Activated B cell treated with CpG ODN at 0.5 μM for 24 hours (primary cell): Measurements from ENCODE around the gene SRPX. TPM values are rescaled to one million over a fixed set of nuclear protein-coding genes. Genes with fewer than 3 reads are reported as not detected.

Source experiments
- ATAC-seq: fragments of 200-7000 bp; cut with Tn5 transposase; one replicate; pipeline ENCODE4 v1.10.0; 2021; ENCODE audit warnings: low read depth, mild to moderate bottlenecking, moderate library complexity
- CTCF ChIA-PET: fragments of 350-600 bp; sonication (Branson Sonifier 250); formaldehyde crosslinking; loops from one replicate; lab custom pipeline; 2021; ENCODE audit warnings: antibody characterized with exemption; lab: Charles Lee
- POLR2A ChIA-PET: fragments of 350-600 bp; sonication (Branson Sonifier 250); formaldehyde crosslinking; loops from one replicate; lab custom pipeline; 2021; ENCODE audit warnings: antibody characterized with exemption; lab: Charles Lee
- DNase-seq: peaks from one replicate; pipeline ENCODE4 v3.0.0; 2022
- H3K27ac Mint-ChIP-seq: one replicate; pipeline ENCODE4 v1.8.0; 2020; ENCODE audit warnings: mixed read lengths
- H3K27me3 Mint-ChIP-seq: one replicate; pipeline ENCODE4 v1.8.0; 2021; ENCODE audit warnings: mixed read lengths
- H3K36me3 Mint-ChIP-seq: one replicate; pipeline ENCODE4 v1.8.0; 2021; ENCODE audit warnings: low read depth, mixed read lengths
- H3K4me1 Mint-ChIP-seq: one replicate; pipeline ENCODE4 v1.8.0; 2021; ENCODE audit warnings: mixed read lengths
- H3K4me3 Mint-ChIP-seq: one replicate; pipeline ENCODE4 v1.8.0; 2020; ENCODE audit warnings: mild to moderate bottlenecking, mixed read lengths
- H3K9me3 Mint-ChIP-seq: one replicate; pipeline ENCODE4 v1.8.0; 2020; ENCODE audit warnings: mixed read lengths
- intact Hi-C: fragments of 100-400 bp; cut with micrococcal nuclease; formaldehyde crosslinking; loops from one replicate; pipeline ENCODE4 v1.15.1; 2024
- total RNA-seq: library from RNA; stranded (reverse); gene quantifications from 2 replicates; pipeline ENCODE4 v1.2.3, GENCODE V29; 2022
- TF ChIP-seq, protein P1 (sequence below): fragments of 200-600 bp; IDR thresholded peaks from one replicate; pipeline ENCODE4 v1.8.0; 2022; ENCODE audit warnings: antibody characterized with exemption, mild to moderate bottlenecking

Gene SRPX
- total RNA-seq, 1 donor from 2014 or later = not detected

DNA sequence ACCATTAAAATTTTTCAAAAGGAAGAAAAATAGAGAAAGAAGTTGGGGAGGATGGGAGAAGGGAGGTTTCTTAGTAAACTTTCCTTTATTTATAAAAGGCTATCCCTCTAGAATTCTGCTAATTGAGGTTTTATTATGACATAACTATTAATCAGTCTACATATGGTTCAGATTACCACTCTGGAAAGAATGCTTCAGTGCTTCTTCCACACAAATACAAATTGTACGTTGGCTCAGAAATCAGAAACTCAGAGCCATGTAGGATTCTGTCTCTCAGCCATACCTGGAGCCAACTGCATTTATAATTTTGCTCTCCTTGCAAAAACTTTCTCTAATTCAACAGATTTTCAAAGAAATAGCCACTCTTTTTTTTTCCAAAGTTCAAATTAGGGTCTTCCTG is 37.1 kb downstream of the SRPX start:
- DNase-seq (no peak), ATAC-seq (no peak)
- Mint-ChIP-seq H3K4me1 (no peaks in the 10 kb centered on the region), H3K27ac (no peak overlapping the region), H3K36me3 (no peaks in the 10 kb centered on the region), H3K9me3 (no peaks in the 10 kb centered on the region), H3K4me3 (no peak overlapping the region), H3K27me3 (peaks cover 4% of the 10 kb centered on the region)
- ChIA-PET POLR2A (no interaction called here), CTCF (no interaction called here)
- intact Hi-C loops = no loop called here
- TF ChIP-seq, protein P1, sequence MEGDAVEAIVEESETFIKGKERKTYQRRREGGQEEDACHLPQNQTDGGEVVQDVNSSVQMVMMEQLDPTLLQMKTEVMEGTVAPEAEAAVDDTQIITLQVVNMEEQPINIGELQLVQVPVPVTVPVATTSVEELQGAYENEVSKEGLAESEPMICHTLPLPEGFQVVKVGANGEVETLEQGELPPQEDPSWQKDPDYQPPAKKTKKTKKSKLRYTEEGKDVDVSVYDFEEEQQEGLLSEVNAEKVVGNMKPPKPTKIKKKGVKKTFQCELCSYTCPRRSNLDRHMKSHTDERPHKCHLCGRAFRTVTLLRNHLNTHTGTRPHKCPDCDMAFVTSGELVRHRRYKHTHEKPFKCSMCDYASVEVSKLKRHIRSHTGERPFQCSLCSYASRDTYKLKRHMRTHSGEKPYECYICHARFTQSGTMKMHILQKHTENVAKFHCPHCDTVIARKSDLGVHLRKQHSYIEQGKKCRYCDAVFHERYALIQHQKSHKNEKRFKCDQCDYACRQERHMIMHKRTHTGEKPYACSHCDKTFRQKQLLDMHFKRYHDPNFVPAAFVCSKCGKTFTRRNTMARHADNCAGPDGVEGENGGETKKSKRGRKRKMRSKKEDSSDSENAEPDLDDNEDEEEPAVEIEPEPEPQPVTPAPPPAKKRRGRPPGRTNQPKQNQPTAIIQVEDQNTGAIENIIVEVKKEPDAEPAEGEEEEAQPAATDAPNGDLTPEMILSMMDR = no peak

GRCh38 chrX:38181357-38181756 is 39.3 kb downstream of the SRPX start:
- no peak for DNase-seq
- intact Hi-C loops = no loop called here
- no peak overlapping the region for H3K4me3 Mint-ChIP-seq
- no peaks in the 10 kb centered on the region for H3K36me3 Mint-ChIP-seq
- no peak for ATAC-seq
- no peaks in the 10 kb centered on the region for H3K27me3 Mint-ChIP-seq
- no peaks in the 10 kb centered on the region for H3K9me3 Mint-ChIP-seq
- H3K4me1 Mint-ChIP-seq = no peaks in the 10 kb centered on the region
- TF ChIP-seq, protein P1 = no peak
- POLR2A ChIA-PET = no interaction called here
- H3K27ac Mint-ChIP-seq = no peak overlapping the region
- CTCF ChIA-PET = no interaction called here

DNA sequence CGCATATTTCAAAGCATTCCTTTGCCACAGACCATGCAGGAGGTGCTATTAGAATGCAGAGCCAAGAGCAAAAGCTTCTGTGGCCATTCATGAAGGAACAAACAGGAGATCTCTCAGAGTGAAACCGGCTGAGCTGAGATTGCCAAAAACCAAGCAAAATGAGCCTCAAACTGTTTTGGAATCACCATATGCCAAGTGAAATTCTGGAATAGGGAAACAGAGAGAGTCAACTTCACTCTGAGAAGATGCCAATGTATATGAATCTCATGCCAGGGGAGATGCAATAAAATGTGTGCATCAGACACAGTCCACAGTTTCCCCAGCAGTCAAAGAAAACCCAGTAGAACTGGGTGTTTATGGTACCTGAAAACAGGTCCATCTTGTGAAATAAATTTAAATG is 42.3 kb downstream of the SRPX start:
- CTCF ChIA-PET = no interaction called here
- no peak for ATAC-seq
- H3K36me3 Mint-ChIP-seq = no peaks in the 10 kb centered on the region
- no peaks in the 10 kb centered on the region for H3K27me3 Mint-ChIP-seq
- POLR2A ChIA-PET = no interaction called here
- TF ChIP-seq, protein P1 = no peak
- H3K27ac Mint-ChIP-seq = no peak overlapping the region
- no peak overlapping the region for H3K4me3 Mint-ChIP-seq
- no peaks in the 10 kb centered on the region for H3K9me3 Mint-ChIP-seq
- no peaks in the 10 kb centered on the region for H3K4me1 Mint-ChIP-seq
- no peak for DNase-seq
- intact Hi-C loops = no loop called here

- ATAC-seq (no peak), DNase-seq (no peak)
- Mint-ChIP-seq H3K27ac (no peak overlapping the region), H3K4me1 (no peaks in the 10 kb centered on the region), H3K27me3 (no peaks in the 10 kb centered on the region), H3K9me3 (no peaks in the 10 kb centered on the region), H3K4me3 (no peak overlapping the region), H3K36me3 (no peaks in the 10 kb centered on the region)
- intact Hi-C loops = no loop called here
- TF ChIP-seq, protein P1 = no peak
- ChIA-PET POLR2A (no interaction called here), CTCF (interaction anchor here (1.2 kb wide), 1 partner anchor 8 kb away, joined by 4 read pairs; no protein-coding TSS in a partner anchor)
These were observed 45.5 kb downstream of the SRPX start for GRCh38 chrX:38175139-38175538.

GRCh38 chrX:38172596-38172995 is 48.1 kb downstream of the SRPX start:
- Mint-ChIP-seq H3K36me3 (no peaks in the 10 kb centered on the region), H3K4me3 (no peak overlapping the region), H3K27me3 (no peaks in the 10 kb centered on the region), H3K27ac (no peak overlapping the region), H3K9me3 (no peaks in the 10 kb centered on the region), H3K4me1 (no peaks in the 10 kb centered on the region)
- DNase-seq (no peak), ATAC-seq (no peak)
- ChIA-PET POLR2A (no interaction called here), CTCF (no interaction called here)
- TF ChIP-seq, protein P1 = no peak
- intact Hi-C loops = no loop called here
